Fibroblast of skin of back (primary cell): Measurements from ENCODE around the gene RNLS. TPM values are rescaled to one million over a fixed set of nuclear protein-coding genes. Genes with fewer than 3 reads are reported as not detected.

ENCODE experiments used
- DNase-seq: peaks from one replicate; pipeline ENCODE4 v3.0.0-alpha.2; 2013
- polyA plus RNA-seq, 2 experiments: library from polyadenylated mRNA; unstranded; fragments of 120-200 nt; gene quantifications; one replicate each; pipeline ENCODE4 v1.2.1, GENCODE V29; 2013; ENCODE audit not compliant: insufficient read length in 2 of 2

RNLS gene
- 2.6 TPM for polyA plus RNA-seq (2013, experiment 1 of 2; ENCODE audit: insufficient read length)
- polyA plus RNA-seq (2013, experiment 2 of 2; ENCODE audit: insufficient read length) = 4.2 TPM

- peak; percentile 57 for DNase-seq
Measured at GRCh38 chr10:88582806-88583583, at the start of gene RNLS. Gene RNLS, minus strand, starts transcription at chr10:88583318.

GRCh38 chr10:88624840-88625239, 41.7 kb upstream of the RNLS start:
- DNase-seq = no peak

DNA sequence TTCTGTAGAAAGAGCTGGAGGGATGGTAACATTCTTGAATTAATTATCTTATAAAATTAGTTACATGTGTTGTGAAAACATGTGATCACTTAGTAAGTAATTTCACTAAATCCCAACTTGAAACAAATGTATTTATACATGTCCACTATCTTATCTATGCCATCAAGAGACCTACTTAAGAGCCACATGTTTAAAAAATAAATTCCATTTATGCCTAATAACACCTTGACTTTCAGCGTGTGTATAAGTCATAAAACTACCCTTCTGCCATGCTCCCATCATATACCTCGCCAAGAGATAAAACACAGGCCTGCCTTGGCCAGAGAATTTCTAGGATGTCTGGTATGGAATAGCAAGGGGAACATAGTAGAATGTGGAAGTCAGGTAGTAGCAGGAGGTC, 40.7 kb upstream of the RNLS start:
- no peak for DNase-seq

GRCh38 chr10:88620441-88620840, 37.3 kb upstream of the RNLS start:
- DNase-seq = no peak

DNA sequence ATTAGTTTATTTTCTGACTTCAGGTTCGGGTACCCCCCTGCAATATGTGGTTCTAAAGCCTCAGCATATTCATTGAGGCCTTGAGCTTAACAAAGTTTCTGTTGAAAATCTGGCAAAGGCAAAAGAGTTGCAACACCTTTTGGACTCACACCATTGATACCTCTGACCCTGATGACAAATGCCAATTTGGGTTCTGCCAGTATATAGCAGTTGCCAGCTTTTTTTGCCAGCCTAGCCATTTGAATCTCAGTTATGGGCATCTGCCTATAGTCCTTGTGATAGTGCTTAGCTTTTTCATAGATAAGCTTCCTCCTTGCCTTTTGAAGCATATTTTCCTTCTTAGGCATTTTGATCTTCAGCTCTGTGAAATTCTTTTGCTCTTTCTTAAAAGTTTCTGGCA, 35.4 kb upstream of the RNLS start:
- no peak for DNase-seq

DNA sequence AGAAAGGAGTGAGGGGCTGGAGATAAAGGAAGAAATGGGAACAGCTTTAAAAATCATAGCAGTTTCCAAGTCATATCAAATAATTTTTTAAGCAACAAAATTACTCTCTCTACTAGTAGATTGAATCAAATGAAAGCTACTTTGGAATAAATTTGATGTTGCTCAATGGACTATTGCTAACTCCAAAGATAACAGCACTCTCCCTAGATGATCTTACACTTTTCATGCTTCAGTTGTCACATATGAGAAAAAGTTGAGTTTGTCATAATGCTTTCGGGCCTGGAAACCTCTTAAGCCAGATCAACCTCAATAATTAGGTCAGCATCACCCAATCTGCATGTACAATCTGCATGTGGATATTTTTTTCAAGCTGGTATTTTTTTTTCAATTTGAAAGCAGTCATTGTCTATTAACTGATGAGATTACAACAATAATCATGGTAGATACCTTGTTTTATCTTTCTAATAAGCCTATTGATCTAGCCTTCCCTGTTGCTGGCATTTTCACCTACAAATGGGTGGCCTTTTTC, 34.7 kb upstream of the RNLS start:
- no peak for DNase-seq

GRCh38 chr10:88616250-88616977, 33.3 kb upstream of the RNLS start:
- DNase-seq = peak; percentile 4

DNA sequence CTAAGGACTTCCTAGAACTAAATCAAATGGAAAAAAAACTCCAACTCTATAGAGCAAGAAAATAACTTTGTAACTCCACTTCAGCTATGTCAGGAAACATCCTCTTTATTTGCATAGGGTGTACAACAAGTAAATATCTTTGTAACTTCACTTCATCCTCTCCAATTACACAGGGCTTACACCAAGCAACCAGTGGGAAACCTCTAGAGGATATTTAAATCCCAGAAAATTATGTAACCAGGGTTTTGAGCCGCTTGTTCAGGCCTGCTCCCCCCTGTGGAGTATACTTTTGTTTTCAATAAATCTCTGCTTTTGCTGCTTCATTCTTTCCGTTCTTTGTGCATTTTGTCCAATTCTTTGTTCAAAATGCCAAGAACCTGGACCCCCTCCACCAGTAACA, 25.7 kb upstream of the RNLS start:
- DNase-seq = peak; percentile 1

GRCh38 chr10:88608052-88608732, 25.1 kb upstream of the RNLS start:
- no peak for DNase-seq

- no peak for DNase-seq
Measured at GRCh38 chr10:88598055-88598454, 14.9 kb upstream of the RNLS start.

GRCh38 chr10:88594482-88594881, 11.4 kb upstream of the RNLS start:
- no peak for DNase-seq

DNA sequence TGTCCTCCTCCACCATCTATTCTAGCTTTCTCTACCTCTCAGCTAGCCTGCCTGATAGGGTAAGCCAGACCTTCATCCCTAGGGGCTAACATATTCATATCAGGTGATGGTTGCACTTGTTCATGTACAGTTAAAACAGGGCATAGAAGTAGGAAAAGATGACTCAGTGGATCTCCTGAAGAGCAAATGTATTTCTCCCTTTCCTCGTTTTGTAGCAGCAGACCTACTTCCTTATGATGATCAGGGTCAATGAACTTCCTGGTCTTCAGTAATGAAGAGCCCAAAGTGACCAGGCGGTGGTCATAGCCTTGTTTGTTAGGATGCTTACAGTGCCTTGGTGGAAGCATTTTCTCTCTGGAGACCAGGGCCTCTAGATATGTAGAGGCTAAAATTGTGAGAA, 9.8 kb upstream of the RNLS start:
- DNase-seq = no peak

DNA sequence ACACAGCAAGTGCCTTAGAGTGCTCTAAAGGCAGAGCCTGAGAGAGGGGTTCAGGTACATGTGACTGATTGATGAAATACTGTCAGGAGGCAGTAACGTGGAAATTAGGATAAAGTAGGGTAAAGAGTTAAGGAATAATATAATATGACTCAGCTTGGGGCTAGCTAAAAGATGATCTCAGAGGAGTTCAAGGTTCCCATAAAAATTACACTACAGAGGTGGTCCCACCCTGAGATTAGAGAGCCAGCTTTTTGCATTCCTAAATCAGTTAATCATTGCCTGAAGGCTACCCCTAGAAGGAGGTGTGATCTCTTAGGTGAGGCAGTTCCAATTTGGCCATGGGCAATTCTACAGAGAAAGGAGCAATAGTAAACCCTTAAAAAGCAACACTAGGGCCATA, 9.3 kb upstream of the RNLS start:
- peak; percentile 12 for DNase-seq

- DNase-seq = no peak
Measured at GRCh38 chr10:88586462-88586861, 3.3 kb upstream of the RNLS start, which contains the start of gene LIPJ. Gene LIPJ, plus strand, starts transcription at chr10:88586762. Its CDS starts 3,926 bp downstream, at chr10:88590688.

DNA sequence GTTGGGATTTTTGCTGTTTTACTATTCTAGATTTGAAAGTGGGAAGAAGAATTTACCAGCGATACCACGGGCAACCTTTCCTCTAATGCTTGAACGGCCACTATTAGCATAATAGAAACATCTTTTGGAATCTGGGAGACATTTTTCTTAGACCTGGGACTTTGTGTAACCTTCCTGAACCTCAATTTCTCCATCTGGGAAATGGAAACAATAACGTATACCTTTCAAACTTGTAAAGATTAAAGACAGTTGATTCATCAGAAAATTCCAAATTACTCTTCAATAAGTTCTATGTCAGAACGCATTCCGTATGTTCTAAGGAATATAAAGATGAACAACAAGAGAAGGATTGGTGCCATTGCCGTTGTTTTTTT, 453 bp upstream of the RNLS start:
- DNase-seq = no peak

DNA sequence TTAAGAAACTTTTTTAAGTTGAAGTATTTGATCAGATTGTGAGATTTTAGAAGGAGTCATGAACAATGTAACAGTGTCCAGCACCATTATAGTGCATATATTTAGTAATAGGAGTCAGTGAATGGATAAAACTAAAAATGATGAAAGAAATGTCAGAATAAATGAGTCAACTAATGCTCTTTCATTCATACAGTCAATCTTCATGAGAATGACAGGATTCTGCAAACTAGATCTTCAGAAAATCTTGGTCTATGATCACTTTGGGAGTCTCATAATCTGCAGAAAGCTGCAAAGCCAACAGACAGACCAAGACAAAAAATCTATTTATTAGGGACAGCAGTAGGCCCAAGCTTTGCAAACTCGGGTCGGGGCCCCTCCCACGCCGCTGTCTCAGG, 710 bp downstream of the RNLS start:
- no peak for DNase-seq

GRCh38 chr10:88565072-88565471, 18.0 kb downstream of the RNLS start:
- peak; percentile 50 for DNase-seq

GRCh38 chr10:88562152-88562551, 21.0 kb downstream of the RNLS start:
- DNase-seq = no peak

- peak; percentile 52 for DNase-seq
Measured at GRCh38 chr10:88557658-88558057, 25.5 kb downstream of the RNLS start.

DNA sequence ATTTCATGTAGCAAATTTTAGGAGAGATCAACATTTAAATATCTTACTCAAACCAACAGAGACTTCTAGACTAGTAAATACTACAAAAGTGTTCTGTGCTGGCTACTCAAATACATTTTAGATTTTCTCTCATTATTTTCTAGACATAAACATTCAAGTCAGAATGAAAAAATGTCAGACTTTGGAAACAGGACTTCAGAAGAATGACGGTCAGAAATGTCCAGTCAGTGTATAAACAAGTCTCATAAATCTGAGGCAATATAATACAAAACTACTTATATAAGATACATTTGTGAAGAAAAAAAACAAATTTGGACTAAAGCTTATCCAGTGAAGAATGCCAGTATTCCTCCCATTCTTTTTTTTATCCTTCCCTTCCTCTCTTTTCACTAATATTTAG, 25.9 kb downstream of the RNLS start:
- DNase-seq = peak; percentile 28

DNA sequence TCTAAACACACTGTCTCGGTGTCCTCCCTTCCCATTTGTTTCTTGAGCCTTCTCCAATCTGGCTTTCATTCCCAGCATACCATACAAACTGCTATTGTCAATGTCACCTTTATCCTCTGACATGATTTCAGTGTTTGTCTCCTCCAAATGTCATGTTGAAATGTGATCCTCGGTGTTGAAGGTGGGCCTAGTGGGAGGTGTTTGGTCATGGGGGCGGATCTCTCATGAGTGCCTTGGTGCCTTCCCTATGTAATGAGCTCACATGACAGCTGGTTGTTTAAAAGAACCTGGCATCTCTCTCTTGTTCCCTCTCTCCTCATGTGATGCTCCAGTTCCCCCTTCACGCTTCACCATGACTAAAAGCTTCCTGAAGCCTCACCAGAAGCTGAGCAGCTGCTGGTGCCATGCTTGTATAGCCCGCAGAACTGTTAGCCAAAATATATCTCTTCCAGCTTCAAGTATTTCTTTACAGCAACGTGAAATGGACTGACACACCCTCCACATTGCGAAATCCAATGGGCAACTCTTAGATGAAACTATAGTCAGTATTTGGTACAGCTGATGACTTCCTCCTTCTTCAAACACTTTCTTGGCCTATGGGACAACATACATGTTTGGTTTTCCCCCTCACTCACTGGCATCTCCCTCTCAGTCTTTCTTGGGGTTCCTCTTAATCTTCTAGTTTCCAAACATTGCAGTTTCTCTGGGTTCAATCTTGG, 27.8 kb downstream of the RNLS start:
- no peak for DNase-seq

DNA sequence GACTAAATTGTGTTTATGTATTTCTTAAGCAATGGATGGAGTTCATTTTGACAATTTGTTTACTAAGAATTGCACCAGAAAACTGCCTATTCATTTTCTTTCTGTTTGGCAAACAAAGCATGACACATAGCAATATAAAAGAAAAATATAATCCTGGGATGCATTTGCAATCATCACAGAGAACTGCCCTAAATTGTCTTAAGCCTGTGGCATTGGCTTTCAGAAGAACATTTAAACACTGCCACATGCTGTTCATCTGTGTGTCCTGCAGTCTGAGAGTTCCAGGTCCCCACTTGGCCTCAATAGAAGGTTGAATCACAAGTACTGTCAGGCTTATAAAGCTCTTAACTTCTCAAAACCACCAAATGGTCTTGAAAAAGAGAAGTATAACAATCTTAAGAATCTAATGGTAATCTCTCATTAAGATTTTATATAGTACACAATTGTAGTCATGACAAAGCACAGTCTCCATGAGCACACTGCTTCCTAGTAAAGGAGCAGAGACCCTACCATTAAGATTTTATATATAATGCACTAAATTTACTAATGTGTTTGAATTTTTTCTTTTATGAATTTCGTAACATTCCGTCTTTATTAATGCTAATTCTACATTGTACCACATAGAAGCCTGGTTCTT, 29.9 kb downstream of the RNLS start:
- DNase-seq = peak; percentile 74
